ENCODE data around the gene SELENOT.

SELENOT gene

GRCh38 chr3:150626148-150626930, 23.2 kb downstream of the SELENOT start:
- H3K27ac ChIP-seq (ENCODE audit: low read depth, low read length), result no peak overlapping the region
- H3K4me1 ChIP-seq (ENCODE audit: control insufficient read depth, low read length), result no peaks in the 10 kb centered on the region
- no peak for TF ChIP-seq CTCF (IDR thresholded peaks at IDR 0.05; ENCODE audit: low read depth, low read length, poor library complexity, severe bottlenecking)
- no peak for TF ChIP-seq EZH2phosphoT487 (IDR thresholded peaks at IDR 0.05; ENCODE audit: borderline replicate concordance, low read length)
- H3K27me3 ChIP-seq (ENCODE audit: control insufficient read depth, low read length), result no peaks in the 10 kb centered on the region
- H3K4me3 ChIP-seq (ENCODE audit: low read length), result no peak overlapping the region
- no peaks in the 10 kb centered on the region for H3K9me3 ChIP-seq (ENCODE audit: control insufficient read depth, insufficient read depth, low read length)
- peaks cover 5% of the 10 kb centered on the region; the same call in 1 of the 2 replicates for H4K20me1 ChIP-seq (ENCODE audit: control insufficient read depth, insufficient read depth, low read depth, low read length)
- peaks cover 83% of the 10 kb centered on the region for H3K36me3 ChIP-seq (ENCODE audit: control insufficient read depth, low read length)
- no peaks in the 10 kb centered on the region for H3F3A ChIP-seq (ENCODE audit: control insufficient read depth, insufficient read depth)
- H3K4me2 ChIP-seq (ENCODE audit: low read length), result no peak overlapping the region
- no peaks in the 10 kb centered on the region for H3K9me2 ChIP-seq (replicated peaks; ENCODE audit: control insufficient read depth, low read length)
- H3K79me2 ChIP-seq (ENCODE audit: control insufficient read depth, low read length), result peaks cover 29% of the 10 kb centered on the region

- TF ChIP-seq CTCF (IDR thresholded peaks at IDR 0.05; ENCODE audit: low read depth, low read length, poor library complexity, severe bottlenecking) (no peak), EZH2phosphoT487 (IDR thresholded peaks at IDR 0.05; ENCODE audit: borderline replicate concordance, low read length) (no peak)
- Histone ChIP-seq H3K4me3 (ENCODE audit: low read length) (no peak overlapping the region), H3K4me2 (ENCODE audit: low read length) (no peak overlapping the region), H3K27me3 (ENCODE audit: control insufficient read depth, low read length) (no peaks in the 10 kb centered on the region), H3K27ac (ENCODE audit: low read depth, low read length) (no peak overlapping the region), H4K20me1 (ENCODE audit: control insufficient read depth, insufficient read depth, low read depth, low read length) (peaks cover 5% of the 10 kb centered on the region; the same call in 1 of the 2 replicates), H3K4me1 (ENCODE audit: control insufficient read depth, low read length) (no peaks in the 10 kb centered on the region), H3K36me3 (ENCODE audit: control insufficient read depth, low read length) (peaks cover 74% of the 10 kb centered on the region), H3K9me2 (replicated peaks; ENCODE audit: control insufficient read depth, low read length) (no peaks in the 10 kb centered on the region), H3K9me3 (ENCODE audit: control insufficient read depth, insufficient read depth, low read length) (no peaks in the 10 kb centered on the region), H3K79me2 (ENCODE audit: control insufficient read depth, low read length) (peaks cover 17% of the 10 kb centered on the region), H3F3A (ENCODE audit: control insufficient read depth, insufficient read depth) (peaks cover 6% of the 10 kb centered on the region)
Measured at GRCh38 chr3:150627557-150627956, 24.4 kb downstream of the SELENOT start.

- no peak overlapping the region for H3K27ac ChIP-seq (ENCODE audit: low read depth, low read length)
- no peaks in the 10 kb centered on the region for H3K27me3 ChIP-seq (ENCODE audit: control insufficient read depth, low read length)
- H4K20me1 ChIP-seq (ENCODE audit: control insufficient read depth, insufficient read depth, low read depth, low read length), result peaks cover 7% of the 10 kb centered on the region; the same call in 1 of the 2 replicates
- H3K9me2 ChIP-seq (replicated peaks; ENCODE audit: control insufficient read depth, low read length), result no peaks in the 10 kb centered on the region
- no peaks in the 10 kb centered on the region for H3K9me3 ChIP-seq (ENCODE audit: control insufficient read depth, insufficient read depth, low read length)
- no peak for TF ChIP-seq EZH2phosphoT487 (IDR thresholded peaks at IDR 0.05; ENCODE audit: borderline replicate concordance, low read length)
- TF ChIP-seq CTCF (IDR thresholded peaks at IDR 0.05; ENCODE audit: low read depth, low read length, poor library complexity, severe bottlenecking), result no peak
- peaks cover 23% of the 10 kb centered on the region for H3F3A ChIP-seq (ENCODE audit: control insufficient read depth, insufficient read depth)
- H3K4me3 ChIP-seq (ENCODE audit: low read length), result no peak overlapping the region
- no peak overlapping the region for H3K4me2 ChIP-seq (ENCODE audit: low read length)
- H3K4me1 ChIP-seq (ENCODE audit: control insufficient read depth, low read length), result peaks cover 5% of the 10 kb centered on the region
- H3K36me3 ChIP-seq (ENCODE audit: control insufficient read depth, low read length), result peaks cover 37% of the 10 kb centered on the region
- no peaks in the 10 kb centered on the region; the same call in 1 of the 2 replicates for H3K79me2 ChIP-seq (ENCODE audit: control insufficient read depth, low read length)
Measured at GRCh38 chr3:150631515-150632221, 28.5 kb downstream of the SELENOT start.
